ENCODE measurements around the gene TRPM1.

GRCh38 chr15:31037731-31038477 lies 63.6 kb downstream of the TRPM1 start:
- no peak for TF ChIP-seq CTCF (IDR thresholded peaks at IDR 0.05)
- TF ChIP-seq POLR2A (IDR thresholded peaks at IDR 0.05), result no peak

All from body of pancreas (tissue), 4 donors.